ENCODE results near the gene KCNG2.

KCNG2 gene

DNA sequence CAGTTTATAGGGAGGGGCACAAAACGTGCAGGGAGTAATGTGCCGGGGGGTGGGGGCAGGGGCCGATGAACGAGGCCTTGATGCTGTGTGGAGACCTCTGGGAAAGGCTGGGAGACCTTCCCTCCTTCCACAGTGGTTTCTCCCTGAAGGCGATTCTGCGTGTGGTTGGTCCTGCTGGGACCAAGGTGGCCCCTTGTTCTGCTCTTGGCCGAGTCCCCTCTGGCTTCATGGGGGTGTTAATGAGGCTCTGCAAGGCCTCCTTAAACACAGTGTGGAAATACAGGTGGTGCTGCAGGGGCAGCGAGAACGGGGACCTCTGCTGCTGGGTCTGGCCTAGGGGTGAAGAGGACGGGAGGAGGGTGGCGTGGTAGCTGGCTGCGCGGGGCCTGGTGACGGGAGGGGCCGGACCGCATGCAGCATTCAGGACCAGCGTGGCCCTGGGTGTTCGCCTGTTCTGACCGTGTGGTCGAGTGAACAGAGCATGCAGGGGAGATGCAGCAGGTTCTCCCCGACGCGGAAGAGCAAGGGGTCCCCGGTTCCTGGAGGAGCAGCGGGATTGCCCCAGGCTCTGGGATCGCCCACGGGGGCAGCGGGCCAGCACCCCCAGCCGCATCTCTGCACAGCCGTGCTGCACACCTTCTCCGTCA is 42.1 kb upstream of the KCNG2 start:
- Histone ChIP-seq H3K9ac (ENCODE audit: low read length) (no peak overlapping the region), H2AFZ (ENCODE audit: low read depth, low read length, severe bottlenecking) (no peak overlapping the region), H3K9me2 (replicated peaks; ENCODE audit: insufficient read depth, low read length) (no peaks in the 10 kb centered on the region), H3K4me2 (ENCODE audit: low read depth, low read length, poor library complexity, severe bottlenecking) (no peak overlapping the region), H3K79me2 (ENCODE audit: insufficient read depth, low read length) (no peaks in the 10 kb centered on the region), H3F3A (ENCODE audit: insufficient read depth) (no peaks in the 10 kb centered on the region), H3K27ac (ENCODE audit: low read depth, low read length) (no peak overlapping the region), H3K9me3 (ENCODE audit: insufficient read depth, low read length) (0 out of 2 replicates have a peak, but pooled peaks cover 4% of the 10 kb centered on the region), H3K4me3 (ENCODE audit: insufficient read depth, low read length, poor library complexity, severe bottlenecking) (no peak overlapping the region), H3K27me3 (ENCODE audit: low read length) (no peaks in the 10 kb centered on the region), H4K20me1 (ENCODE audit: low read depth, low read length) (no peaks in the 10 kb centered on the region), H3K36me3 (ENCODE audit: low read length) (no peaks in the 10 kb centered on the region)
- no peak for TF ChIP-seq EZH2phosphoT487 (conservative IDR thresholded peaks at IDR 0.05; ENCODE audit: low read length)
- TF ChIP-seq CTCF (IDR thresholded peaks at IDR 0.05; ENCODE audit: insufficient read depth, low read length, poor library complexity, severe bottlenecking) = no peak

GRCh38 chr18:79756143-79756500 is 41.6 kb upstream of the KCNG2 start:
- H3K36me3 ChIP-seq (ENCODE audit: low read length) = no peaks in the 10 kb centered on the region
- no peak overlapping the region for H3K4me3 ChIP-seq (ENCODE audit: insufficient read depth, low read length, poor library complexity, severe bottlenecking)
- H3K27ac ChIP-seq (ENCODE audit: low read depth, low read length) = no peak overlapping the region
- no peaks in the 10 kb centered on the region for H4K20me1 ChIP-seq (ENCODE audit: low read depth, low read length)
- H3K4me2 ChIP-seq (ENCODE audit: low read depth, low read length, poor library complexity, severe bottlenecking) = no peak overlapping the region
- no peak overlapping the region for H2AFZ ChIP-seq (ENCODE audit: low read depth, low read length, severe bottlenecking)
- H3F3A ChIP-seq (ENCODE audit: insufficient read depth) = no peaks in the 10 kb centered on the region
- H3K9me3 ChIP-seq (ENCODE audit: insufficient read depth, low read length) = 0 out of 2 replicates have a peak, but pooled peaks cover 4% of the 10 kb centered on the region
- H3K9ac ChIP-seq (ENCODE audit: low read length) = no peak overlapping the region
- no peaks in the 10 kb centered on the region for H3K9me2 ChIP-seq (replicated peaks; ENCODE audit: insufficient read depth, low read length)
- no peaks in the 10 kb centered on the region for H3K79me2 ChIP-seq (ENCODE audit: insufficient read depth, low read length)
- no peaks in the 10 kb centered on the region for H3K27me3 ChIP-seq (ENCODE audit: low read length)
- TF ChIP-seq CTCF (IDR thresholded peaks at IDR 0.05; ENCODE audit: insufficient read depth, low read length, poor library complexity, severe bottlenecking) (no peak), EZH2phosphoT487 (conservative IDR thresholded peaks at IDR 0.05; ENCODE audit: low read length) (no peak)

- Histone ChIP-seq H3K9ac (ENCODE audit: low read length) (no peak overlapping the region), H3K79me2 (ENCODE audit: insufficient read depth, low read length) (no peaks in the 10 kb centered on the region), H2AFZ (ENCODE audit: low read depth, low read length, severe bottlenecking) (no peak overlapping the region), H3F3A (ENCODE audit: insufficient read depth) (no peaks in the 10 kb centered on the region), H3K4me3 (ENCODE audit: insufficient read depth, low read length, poor library complexity, severe bottlenecking) (no peak overlapping the region), H3K4me2 (ENCODE audit: low read depth, low read length, poor library complexity, severe bottlenecking) (no peak overlapping the region), H3K9me3 (ENCODE audit: insufficient read depth, low read length) (0 out of 2 replicates have a peak, but pooled peaks cover 4% of the 10 kb centered on the region), H3K9me2 (replicated peaks; ENCODE audit: insufficient read depth, low read length) (no peaks in the 10 kb centered on the region), H3K27me3 (ENCODE audit: low read length) (no peaks in the 10 kb centered on the region), H3K36me3 (ENCODE audit: low read length) (no peaks in the 10 kb centered on the region), H3K27ac (ENCODE audit: low read depth, low read length) (no peak overlapping the region), H4K20me1 (ENCODE audit: low read depth, low read length) (no peaks in the 10 kb centered on the region)
- no peak for TF ChIP-seq CTCF (IDR thresholded peaks at IDR 0.05; ENCODE audit: insufficient read depth, low read length, poor library complexity, severe bottlenecking)
- no peak for TF ChIP-seq EZH2phosphoT487 (conservative IDR thresholded peaks at IDR 0.05; ENCODE audit: low read length)
These were observed 40.9 kb upstream of the KCNG2 start for GRCh38 chr18:79756826-79757225.

Measured in SU-DHL-6 (cell line).